ENCODE data around the gene KRT28.

Gene KRT28

GRCh38 chr17:40777971-40778370 is 21.8 kb downstream of the KRT28 start:
- no peak overlapping the region for H3K27ac ChIP-seq
- no peak for TF ChIP-seq CTCF (conservative IDR thresholded peaks at IDR 0.05)

GRCh38 chr17:40777459-40777858 is 22.3 kb downstream of the KRT28 start:
- H3K27ac ChIP-seq: no peak overlapping the region
- no peak for TF ChIP-seq CTCF (conservative IDR thresholded peaks at IDR 0.05)

- TF ChIP-seq CTCF (conservative IDR thresholded peaks at IDR 0.05): no peak
- H3K27ac ChIP-seq: no peak overlapping the region
These were observed 23.8 kb downstream of the KRT28 start for GRCh38 chr17:40775945-40776344.

- no peak for TF ChIP-seq CTCF (conservative IDR thresholded peaks at IDR 0.05)
- no peak within 1 kb of the TSS for H3K27ac ChIP-seq
These were observed 27.7 kb downstream of the KRT28 start, which contains the start of gene KRT26 for GRCh38 chr17:40772101-40772500. Gene KRT26 (minus strand): TSS chr17:40772201. CDS start chr17:40772113, 88 bp downstream.

GRCh38 chr17:40765657-40766056 is 34.1 kb downstream of the KRT28 start:
- TF ChIP-seq CTCF (conservative IDR thresholded peaks at IDR 0.05): no peak

GRCh38 chr17:40763752-40764151 is 36.0 kb downstream of the KRT28 start:
- no peak overlapping the region for H3K27ac ChIP-seq
- no peak for TF ChIP-seq CTCF (conservative IDR thresholded peaks at IDR 0.05)

More at GRCh38 chr17:40765657-40766056, 34.1 kb downstream of the KRT28 start:
- no peak overlapping the region for H3K27ac ChIP-seq

GRCh38 chr17:40760105-40761016 is 39.4 kb downstream of the KRT28 start:
- no peak overlapping the region for H3K27ac ChIP-seq
- no peak for TF ChIP-seq CTCF (conservative IDR thresholded peaks at IDR 0.05)

Measured in VCaP (cell line).